Thoracic aorta (tissue), 2 donors: ENCODE measurements around the gene CYFIP1. TPM values are rescaled to one million over a fixed set of nuclear protein-coding genes. Genes with fewer than 3 reads are reported as not detected.

Source experiments
- ATAC-seq: fragments of 150-250 bp; one replicate; pipeline ENCODE4 v1.8.0; 2017; ENCODE audit warnings: low read depth; ENCODE audit not compliant: insufficient number of reproducible peaks, low FRiP score
- DNase-seq: peaks from one replicate; pipeline ENCODE4 v3.0.0-alpha.2; 2020; ENCODE audit warnings: low spot score
- H3K27ac ChIP-seq, 2 donors: fragments of 200-600 bp; sonication (generic); 1 replicate in 1 of 2; 2 replicates in 1 of 2; pipeline ENCODE4 v1.5.1; 2016; ENCODE audit warnings: mild to moderate bottlenecking in 2 of 2, moderate library complexity in 2 of 2
- H3K27me3 ChIP-seq: fragments of 200-600 bp; sonication (generic); replicated peaks from 2 replicates; pipeline ENCODE4 v1.6.0; 2016; ENCODE audit warnings: mild to moderate bottlenecking; ENCODE audit not compliant: insufficient read depth
- H3K36me3 ChIP-seq: fragments of 200-600 bp; sonication (generic); one replicate; pipeline ENCODE4 v1.5.1; 2016
- H3K4me1 ChIP-seq, 2 donors: fragments of 200-600 bp; sonication (generic); 1 replicate in 1 of 2; 2 replicates in 1 of 2; pipeline versions ENCODE4 v1.5.1 to v1.6.0; 2016; ENCODE audit warnings: low read depth in 2 of 2, mild to moderate bottlenecking in 1 of 2; ENCODE audit not compliant: control insufficient read depth in 1 of 2
- H3K4me3 ChIP-seq: fragments of 200-600 bp; sonication (generic); 2 replicates; pipeline ENCODE4 v1.5.1; 2016; ENCODE audit warnings: mild to moderate bottlenecking
- H3K9me3 ChIP-seq: fragments of 200-600 bp; sonication (generic); 2 replicates; pipeline ENCODE4 v1.5.1; 2016
- total RNA-seq, 2 donors: library from RNA; depleted of rRNA; stranded (reverse); fragments of >200 nt; gene quantifications; one replicate each; pipeline versions ENCODE4 v1.1.0 to v1.2.3, GENCODE V29; 2016
- TF ChIP-seq, protein P1 (sequence below): fragments of 200-600 bp; sonication (generic); IDR thresholded peaks from one replicate; pipeline ENCODE4 v1.5.1; 2019; ENCODE audit warnings: antibody characterized with exemption

CYFIP1 gene
- total RNA-seq, 2 donors from 2014 or later = 112 to 150 TPM

DNA sequence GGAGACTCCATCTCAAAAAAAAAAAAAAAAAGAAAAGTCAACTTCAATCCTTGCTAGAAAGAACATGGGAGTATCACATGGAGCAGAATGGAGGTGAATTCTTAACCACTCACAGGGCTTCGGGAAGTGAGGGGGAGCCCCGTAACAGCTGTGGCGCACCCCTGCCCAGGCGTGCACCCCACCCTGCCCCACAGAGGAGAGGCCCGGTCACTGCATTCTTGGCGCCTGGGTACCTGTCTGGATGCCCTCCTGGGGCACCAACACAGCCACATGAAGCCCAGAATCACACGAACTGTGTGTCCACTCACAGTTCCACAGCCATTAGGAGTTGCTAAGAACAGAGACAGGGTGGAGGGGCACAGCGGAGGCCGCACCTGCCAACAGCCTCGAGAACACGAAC is 89.9 kb downstream of the CYFIP1 start:
- TF ChIP-seq, protein P1, sequence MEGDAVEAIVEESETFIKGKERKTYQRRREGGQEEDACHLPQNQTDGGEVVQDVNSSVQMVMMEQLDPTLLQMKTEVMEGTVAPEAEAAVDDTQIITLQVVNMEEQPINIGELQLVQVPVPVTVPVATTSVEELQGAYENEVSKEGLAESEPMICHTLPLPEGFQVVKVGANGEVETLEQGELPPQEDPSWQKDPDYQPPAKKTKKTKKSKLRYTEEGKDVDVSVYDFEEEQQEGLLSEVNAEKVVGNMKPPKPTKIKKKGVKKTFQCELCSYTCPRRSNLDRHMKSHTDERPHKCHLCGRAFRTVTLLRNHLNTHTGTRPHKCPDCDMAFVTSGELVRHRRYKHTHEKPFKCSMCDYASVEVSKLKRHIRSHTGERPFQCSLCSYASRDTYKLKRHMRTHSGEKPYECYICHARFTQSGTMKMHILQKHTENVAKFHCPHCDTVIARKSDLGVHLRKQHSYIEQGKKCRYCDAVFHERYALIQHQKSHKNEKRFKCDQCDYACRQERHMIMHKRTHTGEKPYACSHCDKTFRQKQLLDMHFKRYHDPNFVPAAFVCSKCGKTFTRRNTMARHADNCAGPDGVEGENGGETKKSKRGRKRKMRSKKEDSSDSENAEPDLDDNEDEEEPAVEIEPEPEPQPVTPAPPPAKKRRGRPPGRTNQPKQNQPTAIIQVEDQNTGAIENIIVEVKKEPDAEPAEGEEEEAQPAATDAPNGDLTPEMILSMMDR = no peak
- Histone ChIP-seq H3K4me1 (no peaks in the 10 kb centered on the region), H3K27ac (no peak overlapping the region), H3K27me3 (no peaks in the 10 kb centered on the region), H3K36me3 (peaks cover 32% of the 10 kb centered on the region), H3K4me3 (no peak overlapping the region), H3K9me3 (no peaks in the 10 kb centered on the region)
- no peak for DNase-seq
- no peak for ATAC-seq

DNA sequence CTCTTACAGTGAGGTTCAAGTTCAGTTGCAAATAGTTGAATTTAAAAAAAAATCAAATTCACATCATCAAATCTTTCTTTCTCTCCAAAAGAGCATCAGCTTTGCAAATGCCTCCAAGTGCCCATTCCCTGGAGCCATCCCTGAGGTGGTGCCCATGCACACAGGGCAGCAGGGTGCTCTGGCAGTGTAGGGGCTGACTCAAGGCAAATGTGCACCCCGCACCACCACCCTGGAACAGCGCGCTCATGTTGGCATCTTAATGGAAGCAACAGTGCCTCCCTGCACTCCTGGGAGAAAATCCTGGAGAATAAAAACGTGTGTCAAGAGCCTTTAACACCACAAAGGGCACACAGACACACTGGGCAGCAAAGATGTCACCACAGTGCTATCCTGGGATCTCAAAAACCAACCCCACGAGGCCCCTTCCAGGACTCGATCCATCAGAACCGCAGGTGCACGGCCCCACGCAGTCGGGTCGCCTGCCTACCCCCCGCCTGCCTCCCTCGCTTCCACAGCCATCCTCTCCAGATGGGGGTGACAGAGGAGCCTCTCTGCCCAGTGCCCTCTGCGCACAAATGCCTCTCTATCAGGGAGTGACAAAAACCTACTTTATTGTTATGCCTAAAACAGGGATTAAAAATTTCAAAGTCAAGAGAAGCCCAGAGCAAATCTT is 90.9 kb downstream of the CYFIP1 start:
- Histone ChIP-seq H3K4me1 (no peaks in the 10 kb centered on the region), H3K4me3 (no peak overlapping the region), H3K9me3 (no peaks in the 10 kb centered on the region), H3K36me3 (peaks cover 32% of the 10 kb centered on the region), H3K27me3 (no peaks in the 10 kb centered on the region), H3K27ac (no peak overlapping the region)
- no peak for DNase-seq
- TF ChIP-seq, protein P1 = no peak
- ATAC-seq = no peak

DNA sequence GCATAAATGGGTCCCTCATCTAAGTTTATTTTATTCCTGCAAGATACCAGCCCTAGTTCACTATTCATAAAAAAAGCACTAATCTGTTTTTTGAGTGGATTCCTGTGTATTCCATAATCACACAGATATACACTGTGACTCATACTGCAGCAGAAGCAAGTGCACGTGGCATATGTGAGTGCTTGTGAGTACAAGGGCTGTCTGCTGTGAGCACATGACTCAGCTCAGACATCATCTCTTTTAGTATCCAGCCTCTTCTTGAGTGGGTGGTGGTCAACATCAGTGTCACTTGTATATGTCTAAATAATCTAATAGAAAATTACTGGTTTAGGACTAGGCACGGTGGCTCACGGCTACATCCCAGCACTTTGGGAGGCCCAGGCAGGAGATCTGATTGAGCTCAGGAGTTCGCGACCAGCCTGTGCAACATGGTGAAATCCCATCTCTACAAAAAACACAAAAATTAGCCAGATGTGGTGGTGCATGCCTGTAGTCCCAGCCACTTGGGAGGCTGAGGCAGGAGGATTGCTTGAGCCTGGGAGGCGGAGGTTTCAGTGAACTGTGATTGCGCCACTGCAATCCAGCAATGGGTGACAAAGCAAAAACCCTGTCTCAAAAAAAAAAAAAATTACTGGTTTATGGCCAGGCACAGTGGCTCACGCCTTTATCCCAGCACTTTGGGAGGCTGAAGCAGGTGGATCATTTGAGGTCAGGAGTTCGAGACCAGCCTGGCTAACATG is 91.9 kb downstream of the CYFIP1 start:
- H3K4me1 ChIP-seq = no peaks in the 10 kb centered on the region
- no peaks in the 10 kb centered on the region for H3K27me3 ChIP-seq
- H3K27ac ChIP-seq = no peak overlapping the region
- TF ChIP-seq, protein P1 = no peak
- H3K36me3 ChIP-seq = peaks cover 27% of the 10 kb centered on the region
- no peaks in the 10 kb centered on the region for H3K9me3 ChIP-seq
- ATAC-seq = peak; percentile 51
- no peak overlapping the region for H3K4me3 ChIP-seq
- DNase-seq = no peak

DNA sequence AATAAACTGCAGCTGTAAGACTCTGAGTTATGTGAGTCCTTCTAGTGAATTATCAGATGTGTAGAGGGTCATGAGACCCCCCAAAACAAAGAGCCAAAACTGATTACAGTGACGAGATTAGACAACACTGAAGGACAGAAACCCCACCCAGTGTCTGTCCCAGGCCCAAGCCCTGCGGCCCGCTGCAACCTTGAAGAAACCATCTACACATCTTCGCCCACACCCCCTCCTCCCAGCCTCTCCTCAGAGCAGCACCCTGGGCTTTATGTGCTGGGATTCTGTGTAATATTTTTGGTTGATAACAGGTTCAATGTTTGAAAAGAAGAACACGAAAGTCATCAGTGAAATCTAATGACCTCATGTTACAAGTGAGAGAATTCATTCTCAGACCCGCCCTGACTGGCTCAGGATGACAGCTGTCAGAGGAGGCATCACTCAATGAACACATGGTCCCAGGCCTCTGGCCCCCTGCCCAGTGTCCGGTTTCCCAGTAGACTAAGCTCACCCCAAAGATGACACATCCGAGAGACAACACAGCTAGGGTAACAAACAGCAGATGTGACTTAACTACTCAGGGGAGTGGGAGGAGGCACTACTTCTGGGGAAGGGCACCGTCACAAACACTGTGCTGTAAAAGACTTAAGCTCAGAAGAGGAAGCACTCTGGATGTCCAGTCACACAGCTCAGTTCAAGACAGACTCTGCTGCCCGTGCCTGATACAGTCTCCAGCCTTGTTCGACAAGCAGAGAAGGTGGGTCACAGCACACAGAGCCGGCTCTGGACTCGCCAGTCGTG is 92.8 kb downstream of the CYFIP1 start:
- DNase-seq = no peak
- no peaks in the 10 kb centered on the region for H3K27me3 ChIP-seq
- no peak overlapping the region for H3K4me3 ChIP-seq
- H3K27ac ChIP-seq = no peak overlapping the region
- H3K4me1 ChIP-seq = no peaks in the 10 kb centered on the region
- TF ChIP-seq, protein P1 = no peak
- no peak for ATAC-seq
- peaks cover 28% of the 10 kb centered on the region for H3K36me3 ChIP-seq
- H3K9me3 ChIP-seq = no peaks in the 10 kb centered on the region

DNA sequence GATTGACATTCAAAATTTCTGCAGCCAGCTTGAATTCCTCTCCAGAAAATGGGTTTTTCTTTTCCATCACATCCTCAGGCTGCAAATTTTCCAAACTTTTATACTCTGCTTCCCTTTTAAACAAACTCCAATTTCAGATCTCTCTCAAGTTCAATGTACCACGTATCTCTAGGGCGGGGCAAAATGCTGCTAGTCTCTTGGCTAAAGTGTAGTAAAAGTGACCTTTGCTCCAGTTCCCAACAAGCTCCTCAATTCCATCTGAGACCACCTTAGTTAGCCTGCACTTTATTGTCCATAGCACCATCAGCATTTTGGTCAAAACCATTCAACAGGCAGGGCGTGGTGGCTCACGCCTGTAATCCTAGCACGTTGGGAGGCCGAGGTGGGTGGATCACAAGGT is 95.0 kb downstream of the CYFIP1 start:
- H3K4me3 ChIP-seq = no peak overlapping the region
- H3K4me1 ChIP-seq = no peaks in the 10 kb centered on the region
- H3K36me3 ChIP-seq = peaks cover 31% of the 10 kb centered on the region
- no peak overlapping the region for H3K27ac ChIP-seq
- ATAC-seq (no peak), DNase-seq (no peak)
- no peaks in the 10 kb centered on the region for H3K27me3 ChIP-seq
- no peaks in the 10 kb centered on the region for H3K9me3 ChIP-seq
- TF ChIP-seq, protein P1 = no peak
